Measurements from ENCODE around the gene NOM1. TPM values are rescaled to one million over a fixed set of nuclear protein-coding genes. Genes with fewer than 3 reads are reported as not detected.

The NOM1 gene
- polyA plus RNA-seq, 1 donor, result 21.2 TPM

DNA sequence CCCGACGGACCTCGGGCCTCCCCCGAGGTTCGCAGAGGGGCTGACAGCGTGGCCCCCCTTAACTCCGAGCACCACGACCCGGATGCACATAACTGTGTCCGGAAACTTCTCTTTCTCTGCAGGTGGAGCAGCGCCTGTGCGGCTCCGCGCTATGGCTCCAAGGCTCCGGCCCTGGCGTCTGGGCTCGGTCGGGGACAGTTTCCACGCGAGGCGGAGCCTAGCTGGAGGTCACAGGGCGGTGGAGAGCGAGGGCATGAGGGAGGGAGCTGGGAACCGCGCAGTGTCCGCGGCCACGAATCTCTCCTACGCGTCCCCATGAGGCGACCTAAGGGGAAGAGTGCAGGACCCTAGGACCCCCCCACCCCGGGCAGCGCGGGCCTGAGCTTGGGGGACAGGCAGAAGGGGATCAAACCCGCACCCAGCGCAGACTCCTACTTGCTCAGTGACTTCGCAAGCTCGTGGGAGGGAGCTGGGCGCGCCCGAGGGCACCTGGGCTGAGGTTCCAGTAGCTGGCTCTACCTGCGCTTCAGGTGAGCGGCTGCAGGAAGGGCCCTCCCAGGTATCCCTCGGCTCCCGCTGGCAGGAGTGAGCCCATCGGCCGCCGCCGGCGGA is 69.6 kb downstream of the NOM1 start:
- H3K4me3 ChIP-seq (ENCODE audit: low read length), result peak overlapping the region; percentile 25
- no peaks in the 10 kb centered on the region for H3K36me3 ChIP-seq (ENCODE audit: control insufficient read depth, insufficient read depth, low read length)
- H3K9me3 ChIP-seq (ENCODE audit: control insufficient read depth, low read depth, low read length), result peaks cover 17% of the 10 kb centered on the region
- no CpG with 5 or more reads among the region's 50 CpGs for WGBS (ENCODE audit: insufficient coverage, low lambda C conversion rate)
- DNase-seq, result peak in 1 of 2 donors; percentile 38
- H3K27ac ChIP-seq (ENCODE audit: low read length), result no peak overlapping the region
- H3K27me3 ChIP-seq (ENCODE audit: control insufficient read depth, insufficient read depth, low read length), result peaks cover 96% of the 10 kb centered on the region
- H3K4me1 ChIP-seq (ENCODE audit: control insufficient read depth, insufficient read depth, low read length), result peaks cover 32% of the 10 kb centered on the region

DNA sequence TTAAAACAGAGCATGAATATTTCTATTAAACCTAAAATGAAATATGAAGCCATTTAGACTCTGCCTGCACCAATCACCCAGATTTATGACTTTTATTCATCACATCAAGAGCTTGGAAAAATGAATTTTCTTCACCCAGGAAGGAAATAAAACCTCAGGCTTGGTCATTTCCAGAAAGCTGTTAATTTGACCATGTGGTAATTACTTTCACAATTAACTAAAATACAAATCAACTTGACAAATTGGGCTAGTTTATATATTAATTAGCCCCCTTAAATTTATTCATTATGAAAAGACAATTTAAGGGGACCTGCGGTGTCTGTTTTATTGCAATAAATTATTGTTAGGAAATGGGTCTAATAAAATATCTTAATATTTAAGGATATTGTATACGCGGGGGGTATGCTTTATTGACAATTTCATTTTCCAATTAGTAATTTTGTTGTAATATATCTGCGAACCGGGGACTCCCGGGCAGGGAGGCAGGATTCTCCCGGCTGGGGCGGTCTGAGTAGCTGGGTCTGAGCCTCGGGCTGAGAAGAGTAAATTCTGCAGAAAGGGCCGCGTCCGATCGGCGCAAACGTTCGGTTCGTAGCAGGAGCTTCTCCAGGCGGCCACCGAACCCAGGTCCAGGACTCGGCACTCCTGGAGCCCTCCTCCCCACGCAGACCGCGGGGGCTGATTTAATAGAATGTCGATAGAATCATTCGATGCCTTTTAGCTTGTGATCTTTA is 70.4 kb downstream of the NOM1 start:
- Histone ChIP-seq H3K4me1 (ENCODE audit: control insufficient read depth, insufficient read depth, low read length) (peaks cover 24% of the 10 kb centered on the region), H3K9me3 (ENCODE audit: control insufficient read depth, low read depth, low read length) (peaks cover 17% of the 10 kb centered on the region), H3K27me3 (ENCODE audit: control insufficient read depth, insufficient read depth, low read length) (peaks cover 96% of the 10 kb centered on the region), H3K4me3 (ENCODE audit: low read length) (no peak overlapping the region), H3K27ac (ENCODE audit: low read length) (no peak overlapping the region), H3K36me3 (ENCODE audit: control insufficient read depth, insufficient read depth, low read length) (no peaks in the 10 kb centered on the region)
- no peak for DNase-seq
- WGBS (ENCODE audit: insufficient coverage, low lambda C conversion rate), result no CpG with 5 or more reads among the region's 25 CpGs

DNA sequence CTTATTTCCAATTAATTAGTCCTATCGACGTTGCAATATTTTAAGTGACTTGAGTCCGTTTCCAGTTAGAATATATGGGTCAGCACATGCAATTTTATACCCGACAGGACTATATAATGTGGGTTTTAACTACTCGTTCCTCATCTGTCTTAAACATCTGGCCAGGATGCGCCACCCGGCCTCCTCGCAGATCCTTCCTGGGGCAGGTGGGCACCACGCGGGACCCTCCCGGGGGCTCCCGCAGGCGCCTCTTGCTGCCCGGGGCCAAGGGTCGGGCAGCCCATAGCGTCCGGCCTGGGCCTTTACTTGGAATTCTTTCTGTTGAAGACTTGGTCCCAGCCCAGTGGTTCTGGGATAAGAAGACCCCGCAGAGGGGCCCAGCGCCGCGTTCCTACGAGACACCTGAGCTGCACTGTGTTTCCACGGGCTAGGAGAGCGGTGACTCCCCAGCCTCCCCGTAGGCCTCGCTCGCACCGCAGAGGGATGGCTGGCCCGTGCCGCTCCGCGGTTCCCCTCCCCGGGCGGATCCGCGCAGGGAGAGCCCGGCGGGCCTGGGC is 71.1 kb downstream of the NOM1 start:
- no peak for DNase-seq
- Histone ChIP-seq H3K27me3 (ENCODE audit: control insufficient read depth, insufficient read depth, low read length) (peaks cover 96% of the 10 kb centered on the region), H3K4me1 (ENCODE audit: control insufficient read depth, insufficient read depth, low read length) (peaks cover 24% of the 10 kb centered on the region), H3K9me3 (ENCODE audit: control insufficient read depth, low read depth, low read length) (peaks cover 17% of the 10 kb centered on the region), H3K36me3 (ENCODE audit: control insufficient read depth, insufficient read depth, low read length) (no peaks in the 10 kb centered on the region), H3K27ac (ENCODE audit: low read length) (no peak overlapping the region), H3K4me3 (ENCODE audit: low read length) (no peak overlapping the region)
- 7% methylated on average over 3 of the region's 38 CpGs for WGBS (ENCODE audit: insufficient coverage, low lambda C conversion rate)

DNA sequence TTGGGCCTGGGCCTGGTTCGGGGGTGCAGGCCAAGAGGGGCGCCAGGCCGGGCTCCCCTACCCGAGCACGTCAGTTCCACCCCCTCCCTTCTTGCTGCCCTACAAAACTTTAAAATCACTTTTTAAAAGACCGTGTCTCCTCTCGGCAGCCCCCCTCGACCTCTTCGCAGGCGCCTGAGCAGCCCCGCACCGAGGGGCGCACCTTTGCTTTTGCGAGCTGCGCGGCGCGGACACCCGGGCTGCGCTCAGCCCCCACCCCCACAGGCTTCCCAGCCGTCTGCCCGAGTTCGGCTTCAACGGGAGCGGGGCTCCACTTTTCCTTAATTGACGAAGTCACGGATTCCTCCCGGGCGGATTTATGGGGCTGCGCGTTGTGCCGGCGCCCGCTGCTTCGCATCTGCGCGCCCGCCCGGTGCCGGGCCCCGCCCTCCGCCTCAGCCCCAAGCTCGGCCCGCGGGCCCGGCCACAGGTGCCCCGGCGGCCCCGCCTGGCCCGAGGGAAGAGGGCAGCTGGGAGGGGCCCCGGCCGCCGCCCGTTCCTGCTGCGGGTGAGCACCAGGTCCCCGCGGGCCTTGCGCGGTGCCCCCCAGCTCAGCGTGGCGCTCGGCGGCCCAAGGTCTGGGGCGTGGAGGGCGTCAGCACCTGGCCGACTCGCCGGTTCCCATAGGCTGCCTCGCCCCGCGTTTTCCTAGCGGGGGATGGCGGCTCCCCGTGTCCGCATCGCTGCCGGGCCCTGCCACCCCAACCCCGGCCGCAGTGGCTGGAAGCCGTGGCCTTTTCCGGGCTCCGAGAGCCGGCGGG is 71.8 kb downstream of the NOM1 start:
- Histone ChIP-seq H3K27me3 (ENCODE audit: control insufficient read depth, insufficient read depth, low read length) (peaks cover 94% of the 10 kb centered on the region), H3K36me3 (ENCODE audit: control insufficient read depth, insufficient read depth, low read length) (no peaks in the 10 kb centered on the region), H3K9me3 (ENCODE audit: control insufficient read depth, low read depth, low read length) (peaks cover 17% of the 10 kb centered on the region), H3K4me1 (ENCODE audit: control insufficient read depth, insufficient read depth, low read length) (peaks cover 24% of the 10 kb centered on the region), H3K27ac (ENCODE audit: low read length) (no peak overlapping the region), H3K4me3 (ENCODE audit: low read length) (no peak overlapping the region)
- whole genome bisulfite sequencing (ENCODE audit: insufficient coverage, low lambda C conversion rate), result no CpG with 5 or more reads among the region's 84 CpGs
- no peak for DNase-seq

DNA sequence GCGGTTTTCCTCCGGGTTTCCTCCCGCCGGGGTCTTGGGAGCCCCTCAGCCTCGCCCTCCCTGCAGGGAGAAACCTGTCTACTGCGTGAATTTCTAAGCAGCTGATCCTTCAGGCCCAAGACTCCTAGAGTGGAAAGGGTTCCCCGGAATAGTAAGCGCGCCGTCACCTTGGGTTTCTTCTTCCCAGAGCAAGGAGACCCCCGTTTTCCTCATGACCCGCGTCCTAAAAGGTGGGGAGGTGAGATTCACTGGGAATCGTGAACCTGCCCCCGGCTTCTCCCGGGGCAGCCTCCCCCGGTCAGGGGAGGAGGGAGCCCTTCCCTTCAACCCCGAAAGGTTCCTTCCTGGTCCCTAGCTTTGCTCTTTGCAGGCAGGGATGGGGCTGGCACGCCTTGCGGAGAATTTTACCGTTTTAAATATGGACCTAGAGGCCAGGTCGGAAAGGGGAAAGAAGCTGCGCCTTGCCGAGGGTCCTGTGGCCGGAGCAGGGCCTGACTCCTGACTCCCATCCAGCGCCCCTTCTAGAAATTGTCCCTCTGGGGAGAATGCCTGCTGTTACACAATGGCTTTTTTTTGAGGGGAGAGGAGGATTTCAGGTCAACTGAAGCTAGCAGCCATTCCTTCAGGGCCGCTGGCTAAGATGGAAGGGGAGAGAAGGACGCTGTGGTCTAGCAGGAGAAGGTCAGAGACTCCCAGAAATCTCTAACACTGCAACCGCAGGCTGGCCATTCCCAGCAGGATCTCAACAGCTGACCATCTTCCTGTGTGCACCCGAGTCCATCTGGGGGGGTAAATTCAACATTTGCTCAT is 72.6 kb downstream of the NOM1 start:
- no CpG with 5 or more reads among the region's 30 CpGs for WGBS (ENCODE audit: insufficient coverage, low lambda C conversion rate)
- H3K27ac ChIP-seq (ENCODE audit: low read length), result no peak overlapping the region

More for the DNA sequence above, 72.6 kb downstream of the NOM1 start:
- Histone ChIP-seq H3K9me3 (ENCODE audit: control insufficient read depth, low read depth, low read length) (peaks cover 17% of the 10 kb centered on the region), H3K36me3 (ENCODE audit: control insufficient read depth, insufficient read depth, low read length) (no peaks in the 10 kb centered on the region), H3K4me1 (ENCODE audit: control insufficient read depth, insufficient read depth, low read length) (peaks cover 24% of the 10 kb centered on the region), H3K4me3 (ENCODE audit: low read length) (no peak overlapping the region), H3K27me3 (ENCODE audit: control insufficient read depth, insufficient read depth, low read length) (peaks cover 90% of the 10 kb centered on the region)
- DNase-seq, result no peak

Other genes starting within 250 kb of the NOM1 start
- gene LMBR1, start 56.5 kb upstream of the NOM1 start, polyA plus RNA-seq, result 29.3 TPM
- 14.5 TPM for gene MNX1, start 61.0 kb downstream of the NOM1 start, polyA plus RNA-seq
- gene UBE3C, start 189.2 kb downstream of the NOM1 start, polyA plus RNA-seq, result 45.6 TPM

All from large intestine (tissue), 3 donors.